Astrocyte of the cerebellum (primary cell): Measurements from ENCODE around the gene CSNK1E.
"Not testable (repeated sequence)": the region's sequence is repeated elsewhere in the genome, so short reads cannot be mapped to it uniquely, and the experiment has no call there.

Experiments used
- DNase-seq: peaks from one replicate; pipeline ENCODE4 v3.0.0-alpha.2; 2011; ENCODE audit warnings: low read depth
- H3K4me3 ChIP-seq: 2 replicates; pipeline ENCODE4 v1.5.1; 2011; ENCODE audit warnings: mild to moderate bottlenecking, low read depth, low read length, moderate library complexity
- in situ Hi-C: cut with HindIII; loops from 2 replicates; pipeline ENCODE4 v1.10.0; 2017; ENCODE audit warnings: low sequenced_read_pairs
- TF ChIP-seq, protein P1 (sequence below): IDR thresholded peaks from 2 replicates; pipeline ENCODE4 v1.5.1; 2012; ENCODE audit warnings: low read length, low read depth, moderate library complexity, mild to moderate bottlenecking; ENCODE audit errors: missing control alignments

The CSNK1E gene

DNA sequence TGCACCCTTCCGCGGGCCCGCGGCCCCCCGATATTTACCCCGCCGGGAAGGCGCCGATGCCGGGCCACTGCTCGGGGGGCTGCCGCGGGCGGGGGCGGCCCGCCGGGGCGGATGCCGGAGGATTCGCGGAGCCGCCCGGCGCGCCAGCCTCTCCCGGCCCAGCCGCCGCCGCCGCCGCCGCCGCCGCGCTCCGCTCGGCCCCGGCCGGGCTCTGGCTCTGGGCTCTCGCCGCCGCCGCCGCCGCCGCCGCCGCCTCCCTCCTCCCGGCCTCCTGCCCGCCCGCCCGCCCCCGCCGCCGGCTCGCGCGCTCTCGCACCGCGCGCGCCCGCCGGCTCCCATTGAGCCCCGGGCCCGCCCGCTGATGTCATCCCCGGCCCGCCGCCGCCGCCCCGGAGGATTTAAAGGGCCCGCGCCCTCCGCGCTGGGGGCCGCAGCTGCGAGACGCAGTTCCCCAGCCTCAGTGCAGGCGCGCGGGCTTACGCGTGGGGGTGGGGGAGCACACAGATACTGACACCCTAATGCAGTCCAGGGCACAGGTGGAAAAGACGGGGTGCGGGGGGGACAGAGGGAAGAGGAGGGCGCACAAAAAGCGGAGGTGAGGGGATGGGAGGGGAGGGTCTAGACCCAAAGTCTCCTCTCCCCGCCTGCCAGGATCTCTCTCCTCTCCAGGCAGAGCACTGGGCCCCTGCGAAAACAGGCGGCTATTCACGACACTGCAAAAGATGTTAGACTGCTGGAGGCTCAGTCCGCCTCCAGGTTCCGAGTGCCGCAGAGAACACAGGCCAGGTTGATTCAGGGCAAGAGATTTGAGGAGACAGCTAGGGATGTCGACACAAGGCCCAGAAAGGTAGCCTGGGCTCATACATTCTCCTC, at the start of gene CSNK1E:
CSNK1E (minus strand) TSS at position 312 of the 873 bp plus-strand sequence. CDS start 3,276 bp downstream, outside the sequence.
- H3K4me3 ChIP-seq, result peak within 1 kb of the TSS; percentile 63
- in situ Hi-C loops, result no loop called here
- no peak for DNase-seq
- TF ChIP-seq, protein P1, sequence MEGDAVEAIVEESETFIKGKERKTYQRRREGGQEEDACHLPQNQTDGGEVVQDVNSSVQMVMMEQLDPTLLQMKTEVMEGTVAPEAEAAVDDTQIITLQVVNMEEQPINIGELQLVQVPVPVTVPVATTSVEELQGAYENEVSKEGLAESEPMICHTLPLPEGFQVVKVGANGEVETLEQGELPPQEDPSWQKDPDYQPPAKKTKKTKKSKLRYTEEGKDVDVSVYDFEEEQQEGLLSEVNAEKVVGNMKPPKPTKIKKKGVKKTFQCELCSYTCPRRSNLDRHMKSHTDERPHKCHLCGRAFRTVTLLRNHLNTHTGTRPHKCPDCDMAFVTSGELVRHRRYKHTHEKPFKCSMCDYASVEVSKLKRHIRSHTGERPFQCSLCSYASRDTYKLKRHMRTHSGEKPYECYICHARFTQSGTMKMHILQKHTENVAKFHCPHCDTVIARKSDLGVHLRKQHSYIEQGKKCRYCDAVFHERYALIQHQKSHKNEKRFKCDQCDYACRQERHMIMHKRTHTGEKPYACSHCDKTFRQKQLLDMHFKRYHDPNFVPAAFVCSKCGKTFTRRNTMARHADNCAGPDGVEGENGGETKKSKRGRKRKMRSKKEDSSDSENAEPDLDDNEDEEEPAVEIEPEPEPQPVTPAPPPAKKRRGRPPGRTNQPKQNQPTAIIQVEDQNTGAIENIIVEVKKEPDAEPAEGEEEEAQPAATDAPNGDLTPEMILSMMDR, result no peak

DNA sequence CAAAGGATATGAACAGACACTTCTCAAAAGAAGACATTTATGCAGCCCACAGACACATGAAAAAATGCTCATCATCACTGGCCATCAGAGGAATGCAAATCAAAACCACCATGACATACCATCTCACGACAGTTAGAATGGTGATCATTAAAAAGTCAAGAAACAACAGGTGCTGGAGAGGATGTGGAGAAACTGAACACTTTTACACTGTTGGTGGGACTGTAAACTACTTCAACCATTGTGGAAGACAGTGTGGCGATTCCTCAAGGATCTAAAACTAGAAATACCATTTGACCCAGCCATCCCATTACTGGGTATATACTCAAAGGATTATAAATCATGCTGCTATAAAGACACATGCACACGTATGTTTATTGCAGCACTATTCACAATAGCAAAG, 48.6 kb upstream of the CSNK1E start:
- H3K4me3 ChIP-seq, in situ Hi-C loops, DNase-seq: not testable (repeated sequence)

DNA sequence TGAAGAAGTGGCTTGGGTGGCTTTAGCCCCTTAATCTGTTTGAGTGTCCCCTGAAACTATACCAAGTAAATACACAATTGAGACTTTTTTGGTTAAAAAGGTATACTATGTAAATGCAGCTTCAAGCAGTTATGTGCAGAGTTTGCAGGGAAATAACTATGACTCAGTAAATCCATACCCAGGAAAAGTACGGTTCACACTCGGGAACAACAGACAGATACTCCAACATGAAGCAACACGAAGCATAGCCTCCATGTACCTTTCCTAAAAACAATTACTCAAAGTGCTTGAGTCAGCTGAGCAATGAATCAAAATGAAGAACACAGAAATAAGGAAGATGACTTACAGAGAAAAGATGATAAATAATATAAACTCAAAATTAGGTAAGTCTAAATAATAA, 47.9 kb upstream of the CSNK1E start:
- H3K4me3 ChIP-seq, DNase-seq, in situ Hi-C loops: not testable (repeated sequence)

DNA sequence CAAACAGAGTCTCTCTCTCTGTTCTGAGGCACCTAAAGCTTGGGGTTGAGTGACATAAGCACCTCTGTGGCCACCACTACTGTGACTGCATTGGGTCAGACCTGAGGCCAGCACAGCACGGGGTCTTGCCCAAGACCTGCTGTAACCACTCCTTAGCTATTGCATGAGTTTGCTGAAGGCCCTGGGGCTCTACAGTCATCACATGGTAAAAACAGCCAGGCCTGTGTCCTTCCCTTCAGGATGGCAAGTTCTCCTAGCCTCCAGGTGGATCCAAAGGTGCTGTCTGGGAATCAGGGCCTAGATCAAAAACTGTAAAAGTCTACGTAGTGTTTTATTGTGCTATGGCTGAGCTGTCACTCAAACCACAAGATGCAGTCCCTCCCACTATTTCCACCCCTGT, 43.3 kb upstream of the CSNK1E start:
- in situ Hi-C loops, H3K4me3 ChIP-seq, DNase-seq: not testable (repeated sequence)

DNA sequence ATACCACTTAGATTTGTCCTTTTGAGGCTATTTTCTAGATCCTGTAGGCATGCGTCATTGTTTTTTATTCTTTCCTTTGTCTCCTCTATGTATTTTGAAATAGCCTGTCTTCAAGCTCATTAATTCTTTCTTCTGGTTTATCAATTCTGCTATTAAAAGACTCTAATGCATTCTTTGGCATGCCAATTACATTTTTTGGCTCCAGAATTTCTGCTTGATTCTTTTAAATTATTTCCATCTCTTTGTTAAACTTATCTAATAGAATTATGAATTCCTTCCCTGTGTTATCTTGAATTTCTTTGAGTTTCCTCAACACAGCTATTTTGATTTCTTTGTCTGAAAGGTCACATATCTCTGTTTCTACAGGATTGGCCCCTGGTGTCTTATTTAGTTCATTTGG, 42.6 kb upstream of the CSNK1E start:
- H3K4me3 ChIP-seq, in situ Hi-C loops, DNase-seq: not testable (repeated sequence)

DNA sequence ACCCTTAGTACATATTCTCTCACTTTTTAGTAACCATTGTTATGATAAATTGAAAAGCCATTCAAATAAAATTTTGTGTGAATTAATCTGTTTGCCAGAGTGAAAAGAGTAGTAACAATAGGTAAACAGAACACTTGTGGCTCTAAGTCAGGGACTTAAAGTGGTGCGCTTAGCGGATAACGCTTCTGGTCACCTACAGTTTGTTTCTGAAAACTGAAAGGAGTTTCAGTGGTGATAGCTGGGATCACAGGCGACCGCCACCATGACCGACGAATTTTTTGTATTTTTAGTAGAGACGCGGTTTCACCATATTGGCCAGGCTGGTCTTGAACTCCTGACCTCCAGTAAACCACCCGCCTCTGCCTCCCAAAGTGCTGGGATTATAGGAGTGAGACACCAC, 40.7 kb upstream of the CSNK1E start:
- H3K4me3 ChIP-seq, DNase-seq, in situ Hi-C loops: not testable (repeated sequence)

DNA sequence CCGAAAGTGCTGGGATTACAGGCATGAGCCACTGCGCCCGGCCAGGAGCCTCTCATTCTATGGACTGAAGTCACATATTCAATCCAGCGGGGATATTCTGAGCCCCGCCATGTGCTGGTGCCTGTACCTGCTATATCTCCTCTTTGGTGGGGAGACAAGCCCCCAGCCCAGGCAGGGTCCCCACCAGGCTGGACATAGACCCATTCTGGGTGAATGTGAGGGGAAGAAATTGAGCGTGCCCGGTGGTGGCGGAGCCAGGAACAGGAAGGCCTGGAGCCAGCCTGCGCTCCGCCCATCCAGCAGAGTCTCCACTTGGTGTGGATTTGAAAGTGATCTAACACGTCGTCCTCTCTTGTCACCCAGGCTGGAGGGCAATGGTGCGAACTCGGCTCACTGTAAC, 38.0 kb upstream of the CSNK1E start:
- TF ChIP-seq, protein P1, result no peak
- DNase-seq, result no peak
- in situ Hi-C loops, result no loop called here

DNA sequence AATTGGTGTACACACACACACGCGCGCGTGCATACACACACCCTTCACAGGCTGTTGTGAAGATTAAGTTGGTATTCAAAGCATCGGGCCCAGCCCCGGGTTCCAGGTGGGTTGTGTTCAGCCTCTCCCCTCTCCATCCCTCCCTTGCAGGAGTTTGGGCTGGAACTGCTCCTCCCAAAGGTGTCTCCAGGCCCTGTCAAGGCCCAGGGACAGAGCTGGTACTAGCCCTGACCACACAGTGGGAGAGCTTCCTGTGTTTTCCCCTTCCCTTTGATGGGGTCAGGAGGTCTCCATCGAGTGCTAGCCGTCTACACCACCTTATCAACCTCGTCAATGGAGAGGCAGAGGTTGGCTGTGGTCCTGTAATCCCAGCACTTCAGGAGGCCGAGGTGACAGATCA, 36.5 kb upstream of the CSNK1E start:
- TF ChIP-seq, protein P1, result no peak
- in situ Hi-C loops, result no loop called here
- no peak overlapping the region for H3K4me3 ChIP-seq

More for the DNA sequence above, 38.0 kb upstream of the CSNK1E start:
- no peak overlapping the region for H3K4me3 ChIP-seq

DNA sequence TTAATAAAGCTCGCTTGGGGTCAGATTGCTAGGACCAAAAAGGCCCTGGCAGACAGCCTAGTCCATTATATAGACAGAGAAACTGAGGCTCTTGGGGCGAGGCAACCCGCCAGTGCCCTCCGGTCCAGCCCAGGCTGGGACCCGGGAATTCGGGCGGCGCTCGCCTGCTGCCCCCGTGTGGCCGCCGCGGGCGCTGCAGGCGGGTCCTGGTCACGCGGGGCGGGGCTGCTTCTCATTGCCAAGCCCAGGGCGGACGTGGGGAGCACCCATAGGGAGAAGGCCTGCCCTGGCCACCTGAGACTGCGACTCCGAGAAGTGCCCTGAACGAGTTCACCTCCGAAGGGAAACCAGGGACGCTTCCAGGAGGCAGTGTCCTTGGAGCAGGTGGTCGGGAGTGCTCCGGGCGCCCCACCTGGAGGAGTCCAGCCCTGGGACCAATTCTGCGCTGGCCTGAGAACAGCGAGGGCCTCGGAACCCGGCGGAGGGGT, 36.0 kb upstream of the CSNK1E start:
- in situ Hi-C loops, result no loop called here
- H3K4me3 ChIP-seq, result no peak overlapping the region
- TF ChIP-seq, protein P1, result peak; percentile 95
- DNase-seq, result no peak

More for the DNA sequence above, 36.5 kb upstream of the CSNK1E start:
- DNase-seq, result no peak
